H1 (cell line): Measurements from ENCODE around the gene GAK. TPM values are rescaled to one million over a fixed set of nuclear protein-coding genes. Genes with fewer than 3 reads are reported as not detected.

Experiments used
- ASH2L ChIP-seq: fragments of 200-600, 300-600 bp; sonication (generic); IDR thresholded peaks from one replicate; pipeline ENCODE4 v1.7.1; 2017; ENCODE audit warnings: low read length
- ATF2 ChIP-seq: IDR thresholded peaks from 2 replicates; pipeline ENCODE4 v1.6.1; 2012; ENCODE audit warnings: low read length, inconsistent platforms
- CHD7 ChIP-seq: fragments of 300-600 bp; sonication (generic); IDR thresholded peaks from 2 replicates; pipeline ENCODE4 v1.7.1; 2012; ENCODE audit warnings: low read length, moderate library complexity, mild to moderate bottlenecking, inconsistent platforms; ENCODE audit not compliant: insufficient replicate concordance
- EZH2 ChIP-seq: fragments of 200-600 bp; sonication (generic); IDR thresholded peaks from 2 replicates; pipeline ENCODE4 v1.7.1; 2012; ENCODE audit warnings: low read depth, mild to moderate bottlenecking, moderate library complexity, low read length, inconsistent platforms; ENCODE audit not compliant: severe bottlenecking
- POLR2AphosphoS5 ChIP-seq: IDR thresholded peaks from 2 replicates; pipeline ENCODE4 v1.6.1; 2011; ENCODE audit warnings: low read depth, low read length
- SAP30 ChIP-seq: fragments of 300-600 bp; sonication (generic); IDR thresholded peaks from 2 replicates; pipeline ENCODE4 v1.7.1; 2012; ENCODE audit warnings: low read length, moderate library complexity, mild to moderate bottlenecking, inconsistent platforms; ENCODE audit not compliant: insufficient read depth, insufficient replicate concordance
- SP2 ChIP-seq: IDR thresholded peaks from 2 replicates; pipeline ENCODE4 v1.6.1; 2012; ENCODE audit warnings: mild to moderate bottlenecking, low read length, inconsistent platforms
- polyA plus RNA-seq, 7 experiments: library from polyadenylated mRNA; depleted of rRNA in 3 of 7; stranded (reverse) in 5 of 7; unstranded in 2 of 7; fragments of >200 nt in 5 of 7; fragments of 200-250 nt in 2 of 7; gene quantifications; 1 replicate in 5 of 7; 2 replicates in 1 of 7; 4 replicates in 1 of 7; pipeline versions ENCODE4 v1.2.1 to v1.2.3, GENCODE V29; 2011 to 2013; ENCODE audit warnings: missing spikeins in 2 of 7, mixed read lengths in 2 of 7
- total RNA-seq: library from RNA; stranded (reverse); fragmentation: NEBNext Ultra II Directional; extraction: Animal tissue kit (Norgen Biotek cat#: 25700); gene quantifications from 2 replicates; pipeline ENCODE4 v1.2.1, GENCODE V29; 2021

The GAK gene
- total and polyA plus RNA-seq, 2 of the 8 experiments (the other 6 are each of a cell fraction or from before 2014, with no cell fraction given), result 31.5 to 70.8 TPM

GRCh38 chr4:901192-901910, 30.8 kb downstream of the GAK start (continued):
- no peak for TF ChIP-seq CHD7
- no peak for TF ChIP-seq EZH2
- TF ChIP-seq ASH2L, result no peak
- no peak for TF ChIP-seq SAP30
- no peak for TF ChIP-seq POLR2AphosphoS5
- no peak for TF ChIP-seq ATF2
- TF ChIP-seq SP2, result no peak
